ENCODE measurements around the gene FHIT. TPM values are rescaled to one million over a fixed set of nuclear protein-coding genes. Genes with fewer than 3 reads are reported as not detected.
A peak's percentile ranks its signal among the peaks of the same experiment; 100 is the strongest.

The FHIT gene
- total and polyA plus RNA-seq, 4 donors, result 2.6 to 21.3 (median 8.7) TPM

- Histone ChIP-seq H3K9ac (ENCODE audit: insufficient read depth in 1 of 2, low read length in 2 of 2) (no peak overlapping the region), H3K4me3 (no peak overlapping the region), H3K9me3 (ENCODE audit: control insufficient read depth in 4 of 4, insufficient read depth in 3 of 4, low read length in 3 of 4) (no peaks in the 10 kb centered on the region), H3K4me1 (ENCODE audit: control insufficient read depth in 5 of 5, insufficient read depth in 5 of 5, low read length in 5 of 5) (peaks cover 0 to 15% (median 3%) of the 10 kb centered on the region in 5 donors), H3K36me3 (ENCODE audit: control insufficient read depth in 4 of 4, insufficient read depth in 4 of 4, low read length in 4 of 4) (no peaks in the 10 kb centered on the region), H3K27me3 (ENCODE audit: control insufficient read depth in 3 of 3, insufficient read depth in 3 of 3, low read length in 2 of 3) (no peaks in the 10 kb centered on the region), H3K27ac (ENCODE audit: low read depth in 1 of 2, low read length in 1 of 2) (no peak overlapping the region)
- no peak for DNase-seq
- 85 to 94% methylated on average over 4 of the region's 4 CpGs for WGBS, 2 donors
- TF ChIP-seq, protein P1, sequence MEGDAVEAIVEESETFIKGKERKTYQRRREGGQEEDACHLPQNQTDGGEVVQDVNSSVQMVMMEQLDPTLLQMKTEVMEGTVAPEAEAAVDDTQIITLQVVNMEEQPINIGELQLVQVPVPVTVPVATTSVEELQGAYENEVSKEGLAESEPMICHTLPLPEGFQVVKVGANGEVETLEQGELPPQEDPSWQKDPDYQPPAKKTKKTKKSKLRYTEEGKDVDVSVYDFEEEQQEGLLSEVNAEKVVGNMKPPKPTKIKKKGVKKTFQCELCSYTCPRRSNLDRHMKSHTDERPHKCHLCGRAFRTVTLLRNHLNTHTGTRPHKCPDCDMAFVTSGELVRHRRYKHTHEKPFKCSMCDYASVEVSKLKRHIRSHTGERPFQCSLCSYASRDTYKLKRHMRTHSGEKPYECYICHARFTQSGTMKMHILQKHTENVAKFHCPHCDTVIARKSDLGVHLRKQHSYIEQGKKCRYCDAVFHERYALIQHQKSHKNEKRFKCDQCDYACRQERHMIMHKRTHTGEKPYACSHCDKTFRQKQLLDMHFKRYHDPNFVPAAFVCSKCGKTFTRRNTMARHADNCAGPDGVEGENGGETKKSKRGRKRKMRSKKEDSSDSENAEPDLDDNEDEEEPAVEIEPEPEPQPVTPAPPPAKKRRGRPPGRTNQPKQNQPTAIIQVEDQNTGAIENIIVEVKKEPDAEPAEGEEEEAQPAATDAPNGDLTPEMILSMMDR (IDR thresholded peaks at IDR 0.05; ENCODE audit: control extremely low read depth, extremely low read depth), result no peak
- no peak for ATAC-seq (ENCODE audit: insufficient read depth, low FRiP score)
Measured at GRCh38 chr3:59764171-59764570, 1487.1 kb downstream of the FHIT start.

- Histone ChIP-seq H3K9me3 (ENCODE audit: control insufficient read depth in 4 of 4, insufficient read depth in 3 of 4, low read length in 3 of 4) (no peaks in the 10 kb centered on the region), H3K4me1 (ENCODE audit: control insufficient read depth in 5 of 5, insufficient read depth in 5 of 5, low read length in 5 of 5) (peaks cover 0 to 11% (median 3%) of the 10 kb centered on the region in 5 donors), H3K9ac (ENCODE audit: insufficient read depth in 1 of 2, low read length in 2 of 2) (no peak overlapping the region), H3K27me3 (ENCODE audit: control insufficient read depth in 3 of 3, insufficient read depth in 3 of 3, low read length in 2 of 3) (no peaks in the 10 kb centered on the region), H3K4me3 (no peak overlapping the region), H3K27ac (ENCODE audit: low read depth in 1 of 2, low read length in 1 of 2) (no peak overlapping the region), H3K36me3 (ENCODE audit: control insufficient read depth in 4 of 4, insufficient read depth in 4 of 4, low read length in 4 of 4) (no peaks in the 10 kb centered on the region)
- ATAC-seq (ENCODE audit: insufficient read depth, low FRiP score) (no peak), DNase-seq (peak in 1 of 3 donors; percentile 49)
- TF ChIP-seq, protein P1 (IDR thresholded peaks at IDR 0.05; ENCODE audit: control extremely low read depth, extremely low read depth), result no peak
- WGBS, 2 donors, result 88% methylated on average over 5 of the region's 5 CpGs
Measured at GRCh38 chr3:59762941-59763340, 1488.3 kb downstream of the FHIT start.

DNA sequence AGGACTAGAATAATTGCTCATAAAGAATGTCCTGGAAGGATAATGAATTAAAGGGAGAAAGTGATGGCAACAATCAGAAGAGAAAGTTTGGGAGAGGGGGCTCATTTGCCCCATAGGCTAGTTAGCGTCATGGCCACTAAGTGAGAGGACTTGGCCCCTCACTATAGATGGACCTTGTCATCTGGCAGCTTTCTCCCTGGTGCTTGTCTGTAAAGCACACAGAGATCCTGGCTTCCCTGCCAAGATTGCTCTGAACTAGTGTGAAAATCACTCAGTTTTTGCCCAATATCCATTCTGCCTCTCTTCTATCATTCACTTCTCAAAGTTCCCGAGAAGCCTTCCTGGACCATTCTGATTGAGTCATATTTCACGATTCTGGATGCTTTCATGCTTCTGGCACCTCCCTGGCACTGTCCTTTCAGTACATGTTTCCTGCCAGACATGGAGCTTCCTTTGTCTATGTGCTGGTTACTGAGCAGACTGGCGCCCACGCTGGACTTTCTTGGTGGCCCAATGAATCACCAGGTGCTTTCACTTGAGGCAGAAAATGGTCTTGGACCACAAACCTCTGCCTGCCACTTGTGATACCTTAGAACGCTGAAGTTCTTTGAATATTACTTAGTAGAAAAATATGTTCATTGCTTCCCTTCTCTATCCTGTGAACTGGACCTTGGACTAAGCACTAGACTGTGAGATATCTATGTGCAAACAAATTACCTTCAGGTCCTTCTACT, 1491.8 kb downstream of the FHIT start:
- DNase-seq (peak in 1 of 3 donors; percentile 49), ATAC-seq (ENCODE audit: insufficient read depth, low FRiP score) (no peak)
- TF ChIP-seq, protein P1 (IDR thresholded peaks at IDR 0.05; ENCODE audit: control extremely low read depth, extremely low read depth), result no peak
- Histone ChIP-seq H3K27ac (ENCODE audit: low read depth in 1 of 2, low read length in 1 of 2) (no peak overlapping the region), H3K9ac (ENCODE audit: insufficient read depth in 1 of 2, low read length in 2 of 2) (no peak overlapping the region), H3K9me3 (ENCODE audit: control insufficient read depth in 4 of 4, insufficient read depth in 3 of 4, low read length in 3 of 4) (no peaks in the 10 kb centered on the region), H3K4me3 (no peak overlapping the region), H3K27me3 (ENCODE audit: control insufficient read depth in 3 of 3, insufficient read depth in 3 of 3, low read length in 2 of 3) (no peaks in the 10 kb centered on the region), H3K4me1 (ENCODE audit: control insufficient read depth in 5 of 5, insufficient read depth in 5 of 5, low read length in 5 of 5) (peaks cover 0 to 3% (median 0%) of the 10 kb centered on the region in 5 donors), H3K36me3 (ENCODE audit: control insufficient read depth in 4 of 4, insufficient read depth in 4 of 4, low read length in 4 of 4) (no peaks in the 10 kb centered on the region)
- 67 to 82% methylated on average over 6 of the region's 6 CpGs for WGBS, 2 donors

Measured in lung (tissue), 12 donors.